ENCODE measurements around the gene LAMTOR5. TPM values are rescaled to one million over a fixed set of nuclear protein-coding genes. Genes with fewer than 3 reads are reported as not detected.

The LAMTOR5 gene
- total and polyA plus RNA-seq, 10 of the 15 experiments (the other 5 are each of a cell fraction or from before 2014, with no cell fraction given): 64.1 to 613 (median 315) TPM

- BruUV-seq (replicated peaks): no TSS peak
- Histone ChIP-seq H3K27ac (ENCODE audit: control insufficient read depth, insufficient read depth) (no peak overlapping the region), H3K4me1 (ENCODE audit: control insufficient read depth, insufficient read depth, low read length) (no peaks in the 10 kb centered on the region), H3K36me3 (ENCODE audit: control insufficient read depth in 2 of 2, insufficient read depth in 2 of 2, low read length in 1 of 2) (no peaks in the 10 kb centered on the region), H3K79me2 (ENCODE audit: control insufficient read depth, insufficient read depth, low read length) (no peaks in the 10 kb centered on the region), H2AFZ (ENCODE audit: control insufficient read depth, low read depth, low read length) (no peak overlapping the region), H3K4me2 (ENCODE audit: control insufficient read depth, insufficient read depth) (no peak overlapping the region), H4K20me1 (ENCODE audit: control insufficient read depth, insufficient read depth) (no peaks in the 10 kb centered on the region), H3K9ac (ENCODE audit: control insufficient read depth, insufficient read depth, low read length) (no peak overlapping the region), H3K9me3 (replicated peaks; ENCODE audit: control insufficient read depth, insufficient read depth, low read length) (no peaks in the 10 kb centered on the region), H3K4me3 (no peak overlapping the region), H3K27me3 (replicated peaks in 1 of 2; ENCODE audit: control insufficient read depth in 2 of 2, insufficient read depth in 2 of 2, low read length in 1 of 2) (peaks cover 0 to 3% of the 10 kb centered on the region in 2 experiments; a peak in 2 of 4 replicates)
- in situ Hi-C loops (cut with MboI) (no loop called here), intact Hi-C loops (cut with micrococcal nuclease; ENCODE audit: unreplicated experiment) (no loop called here)
- no peak for FAIRE-seq
- POLR2A ChIA-PET: no interaction called here
- no peak for DNase-seq (ENCODE audit: low read depth, low spot score)
- RAD21 ChIA-PET (ENCODE audit: unreplicated experiment): no interaction called here
- 15% methylated on average over 7 of the region's 7 CpGs for WGBS (ENCODE audit: insufficient coverage, insufficient replicate concordance, low lambda C conversion rate, missing lambda C conversion rate)
- no peak for ATAC-seq
- TF ChIP-seq CBX5 (IDR thresholded peaks at IDR 0.05; ENCODE audit: low read depth): no peak
- TF ChIP-seq SMAD1 (IDR thresholded peaks at IDR 0.05; ENCODE audit: low read depth, partially characterized antibody): no peak
- no peak for TF ChIP-seq PAX8 (IDR thresholded peaks at IDR 0.05)
- no peak for TF ChIP-seq TCF12 (IDR thresholded peaks at IDR 0.05; ENCODE audit: low read depth, low read length)
- CTCF ChIA-PET: interaction anchor here (0.9 to 1.9 kb wide), 5 partner anchors 18 to 229 kb away, joined by 3 to 5 read pairs (median 4); no protein-coding TSS in a partner anchor
- SMC1A ChIA-PET (ENCODE audit: uncharacterized antibody, unreplicated experiment): no interaction called here
Measured at GRCh38 chr1:110436635-110437034, 29.1 kb upstream of the LAMTOR5 start.

GRCh38 chr1:110434946-110435345 is 27.5 kb upstream of the LAMTOR5 start:
- Histone ChIP-seq H3K9ac (ENCODE audit: control insufficient read depth, insufficient read depth, low read length) (no peak overlapping the region), H3K36me3 (ENCODE audit: control insufficient read depth in 2 of 2, insufficient read depth in 2 of 2, low read length in 1 of 2) (no peaks in the 10 kb centered on the region), H3K27ac (ENCODE audit: control insufficient read depth, insufficient read depth) (no peak overlapping the region), H3K4me2 (ENCODE audit: control insufficient read depth, insufficient read depth) (no peak overlapping the region), H3K27me3 (replicated peaks in 1 of 2; ENCODE audit: control insufficient read depth in 2 of 2, insufficient read depth in 2 of 2, low read length in 1 of 2) (peaks cover 3% of the 10 kb centered on the region in 2 experiments; a peak in 3 of 4 replicates), H3K4me1 (ENCODE audit: control insufficient read depth, insufficient read depth, low read length) (no peaks in the 10 kb centered on the region), H4K20me1 (ENCODE audit: control insufficient read depth, insufficient read depth) (no peaks in the 10 kb centered on the region), H2AFZ (ENCODE audit: control insufficient read depth, low read depth, low read length) (no peak overlapping the region), H3K4me3 (no peak overlapping the region), H3K9me3 (replicated peaks; ENCODE audit: control insufficient read depth, insufficient read depth, low read length) (no peaks in the 10 kb centered on the region), H3K79me2 (ENCODE audit: control insufficient read depth, insufficient read depth, low read length) (no peaks in the 10 kb centered on the region)
- intact Hi-C loops (cut with micrococcal nuclease; ENCODE audit: unreplicated experiment) (no loop called here), in situ Hi-C loops (cut with MboI) (no loop called here)
- SMC1A ChIA-PET (ENCODE audit: uncharacterized antibody, unreplicated experiment): interaction anchor here (0.7 to 1.1 kb wide), 3 partner anchors 16 to 97 kb away, joined by 3 to 4 read pairs (median 3); no protein-coding TSS in a partner anchor
- no peak for FAIRE-seq
- WGBS (ENCODE audit: insufficient coverage, insufficient replicate concordance, low lambda C conversion rate, missing lambda C conversion rate): 18% methylated on average over 3 of the region's 3 CpGs
- RAD21 ChIA-PET (ENCODE audit: unreplicated experiment): no interaction called here
- CTCF ChIA-PET: no interaction called here
- no TSS peak for BruUV-seq (replicated peaks)
- POLR2A ChIA-PET: no interaction called here
- no peak for DNase-seq (ENCODE audit: low read depth, low spot score)
- no peak for ATAC-seq
- TF ChIP-seq KDM1A (IDR thresholded peaks at IDR 0.05; ENCODE audit: borderline replicate concordance) (no peak), STAT1 (conservative IDR thresholded peaks at IDR 0.05) (no peak), NR2C2 (IDR thresholded peaks at IDR 0.05; ENCODE audit: borderline replicate concordance, control insufficient read depth, insufficient read length, low read depth) (no peak), MTA3 (IDR thresholded peaks at IDR 0.05; ENCODE audit: borderline replicate concordance, low read length) (no peak), ZNF592 (IDR thresholded peaks at IDR 0.05) (no peak), SUPT20H (IDR thresholded peaks at IDR 0.05; ENCODE audit: borderline replicate concordance, control insufficient read depth, low read depth, low read length) (no peak), TCF3 (IDR thresholded peaks at IDR 0.05; ENCODE audit: borderline replicate concordance, insufficient read depth, low read depth, low read length) (no peak), MXI1 (IDR thresholded peaks at IDR 0.05; ENCODE audit: low read depth, low read length) (no peak), TCF7 (IDR thresholded peaks at IDR 0.05; ENCODE audit: borderline replicate concordance) (no peak), RB1 (IDR thresholded peaks at IDR 0.05; ENCODE audit: borderline replicate concordance) (no peak), RUNX3 (IDR thresholded peaks at IDR 0.05; ENCODE audit: low read length) (no peak), EP300 (IDR thresholded peaks at IDR 0.05; ENCODE audit: borderline replicate concordance in 1 of 2, control insufficient read depth in 1 of 2, low read depth in 2 of 2, low read length in 2 of 2) (no peak)
